ENCODE data around the gene RHOXF2. TPM values are rescaled to one million over a fixed set of nuclear protein-coding genes. Genes with fewer than 3 reads are reported as not detected.
"Not testable (repeated sequence)": the region's sequence is repeated elsewhere in the genome, so short reads cannot be mapped to it uniquely, and the experiment has no call there.

RHOXF2 gene, protein sequence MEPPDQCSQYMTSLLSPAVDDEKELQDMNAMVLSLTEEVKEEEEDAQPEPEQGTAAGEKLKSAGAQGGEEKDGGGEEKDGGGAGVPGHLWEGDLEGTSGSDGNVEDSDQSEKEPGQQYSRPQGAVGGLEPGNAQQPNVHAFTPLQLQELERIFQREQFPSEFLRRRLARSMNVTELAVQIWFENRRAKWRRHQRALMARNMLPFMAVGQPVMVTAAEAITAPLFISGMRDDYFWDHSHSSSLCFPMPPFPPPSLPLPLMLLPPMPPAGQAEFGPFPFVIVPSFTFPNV
- not detected in 2 replicates for total RNA-seq

DNA sequence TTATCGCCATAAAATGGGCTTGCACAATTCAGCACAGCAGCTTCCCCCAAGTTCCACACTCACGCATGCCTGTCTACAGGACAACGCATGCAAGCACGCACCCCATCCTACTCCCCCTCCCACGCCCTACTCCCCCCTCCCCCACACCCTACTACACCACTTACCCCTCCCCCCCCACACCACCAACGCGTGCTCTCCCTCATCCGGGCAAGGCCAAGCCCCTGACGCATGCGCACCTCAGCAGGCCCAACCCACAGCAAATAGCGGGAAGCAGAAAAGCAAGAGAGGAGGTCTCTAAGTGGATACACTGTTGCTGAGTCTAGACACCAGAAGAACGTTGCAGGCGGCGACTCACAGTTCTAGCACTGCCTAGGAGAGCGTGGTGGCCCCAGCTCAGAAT is at the start of gene RHOXF2:
TSS of gene RHOXF2 (plus strand) at position 301 of the 400 bp plus-strand sequence. CDS start 138 bp downstream, outside the sequence.
- not testable (repeated sequence) for DNase-seq (ENCODE audit: low read depth)

DNA sequence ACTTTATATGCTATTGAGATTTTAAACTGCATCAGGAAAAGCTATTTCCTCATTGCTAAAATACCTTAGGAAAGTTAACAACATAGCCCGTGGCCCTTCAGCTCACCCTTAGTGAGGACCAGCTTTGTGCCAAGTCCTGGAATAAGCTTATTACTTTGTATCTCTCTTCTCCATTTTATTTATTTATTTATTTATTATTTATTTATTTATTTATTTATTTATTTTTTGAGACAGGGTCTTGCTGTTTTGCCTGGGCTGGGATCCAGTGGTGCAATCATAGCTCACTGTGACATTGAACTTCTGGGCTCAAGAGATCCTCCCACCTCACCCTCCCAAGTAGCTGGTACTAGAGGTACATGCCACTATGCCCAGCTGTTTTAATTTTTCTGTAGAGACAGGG is 49.0 kb upstream of the RHOXF2 start:
- no peak for DNase-seq (ENCODE audit: low read depth)

DNA sequence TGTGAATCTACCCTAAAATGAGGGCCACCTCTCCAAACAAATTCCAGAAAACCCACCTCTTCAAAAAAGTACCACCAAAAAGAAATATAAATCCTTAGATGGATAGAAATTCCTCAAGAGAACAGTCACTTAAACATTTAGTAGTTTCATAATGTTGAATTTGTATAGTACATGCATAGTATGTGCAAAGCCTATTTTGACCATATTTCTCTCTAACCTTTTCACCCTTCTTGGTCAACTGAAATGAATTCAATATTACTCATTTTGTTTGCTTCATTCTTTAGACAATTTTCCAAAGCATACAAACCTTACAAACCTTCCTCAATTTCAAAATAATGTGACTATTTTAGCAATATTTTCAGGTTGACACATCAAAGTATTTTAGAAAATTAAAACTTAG is 46.8 kb upstream of the RHOXF2 start:
- DNase-seq (ENCODE audit: low read depth) = no peak

DNA sequence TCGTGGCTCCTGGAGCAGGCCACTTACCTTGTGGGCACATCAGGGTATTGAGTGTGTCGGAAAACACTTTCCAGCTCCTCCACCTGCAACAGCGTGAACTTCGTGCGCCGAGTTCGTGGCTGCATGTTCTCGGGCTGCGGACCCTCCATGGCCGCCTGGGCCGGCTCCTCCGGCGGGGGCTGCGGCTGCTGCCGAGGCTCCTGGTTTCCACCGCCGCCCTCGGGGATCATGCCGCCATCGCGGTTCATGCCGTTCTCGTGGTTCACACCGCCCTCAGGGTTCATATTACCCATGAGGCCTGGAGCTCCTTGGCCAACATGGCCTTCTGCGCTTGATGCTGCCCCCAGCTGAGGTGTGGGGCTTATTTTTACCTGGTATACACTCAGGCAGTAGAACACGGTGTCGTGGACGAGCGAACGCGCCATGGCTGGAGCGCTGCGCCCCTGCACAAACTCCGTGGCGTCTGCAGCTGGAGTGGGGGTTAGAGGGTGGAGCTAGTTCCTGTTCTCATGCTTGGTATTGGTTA is 42.9 kb upstream of the RHOXF2 start, which contains the start of gene RHOXF1:
TSS of gene RHOXF1 (minus strand) at position 476 of the 526 bp plus-strand sequence. CDS start at position 425, 51 bp downstream.
- no peak for DNase-seq (ENCODE audit: low read depth)

DNA sequence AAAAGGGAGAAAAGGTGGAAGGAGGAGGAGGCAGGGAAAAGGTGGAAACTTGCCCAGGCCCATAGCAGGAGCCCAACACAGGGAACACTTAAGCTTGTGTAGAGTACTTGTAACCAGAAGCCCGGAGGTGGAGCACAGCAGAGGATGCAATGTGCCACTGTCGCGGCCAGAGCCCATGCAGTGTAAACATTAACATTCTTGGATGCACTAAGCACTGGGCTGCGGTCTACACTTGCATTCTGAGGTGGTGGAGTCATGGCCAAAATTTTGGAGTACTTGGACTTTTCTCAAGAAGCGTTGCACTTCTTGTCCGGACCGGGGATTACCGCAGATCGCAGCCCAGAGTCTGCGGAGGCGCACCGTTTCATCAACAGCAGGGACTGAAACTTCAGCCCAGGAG is 38.2 kb upstream of the RHOXF2 start:
- DNase-seq (ENCODE audit: low read depth) = no peak

DNA sequence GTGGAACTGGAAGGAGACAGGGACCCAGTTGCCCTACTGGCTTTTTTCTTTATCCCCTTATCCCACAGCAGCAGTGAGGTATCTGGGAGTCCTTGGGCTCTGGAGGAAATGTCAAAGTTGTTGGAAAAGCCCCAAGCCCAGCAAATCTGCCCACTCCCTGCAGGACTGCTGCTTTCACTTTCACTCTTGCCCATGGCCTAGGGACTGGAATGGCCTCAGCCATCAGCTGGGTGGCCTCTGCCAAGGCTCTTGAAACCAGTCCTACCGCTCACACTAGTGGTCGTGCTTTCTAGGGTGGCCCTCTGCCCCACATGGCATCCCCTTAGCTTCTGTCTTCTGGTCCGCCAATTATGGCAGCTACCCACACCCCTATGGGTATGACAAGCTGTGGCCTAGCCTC is 33.0 kb upstream of the RHOXF2 start:
- DNase-seq (ENCODE audit: low read depth) = no peak

DNA sequence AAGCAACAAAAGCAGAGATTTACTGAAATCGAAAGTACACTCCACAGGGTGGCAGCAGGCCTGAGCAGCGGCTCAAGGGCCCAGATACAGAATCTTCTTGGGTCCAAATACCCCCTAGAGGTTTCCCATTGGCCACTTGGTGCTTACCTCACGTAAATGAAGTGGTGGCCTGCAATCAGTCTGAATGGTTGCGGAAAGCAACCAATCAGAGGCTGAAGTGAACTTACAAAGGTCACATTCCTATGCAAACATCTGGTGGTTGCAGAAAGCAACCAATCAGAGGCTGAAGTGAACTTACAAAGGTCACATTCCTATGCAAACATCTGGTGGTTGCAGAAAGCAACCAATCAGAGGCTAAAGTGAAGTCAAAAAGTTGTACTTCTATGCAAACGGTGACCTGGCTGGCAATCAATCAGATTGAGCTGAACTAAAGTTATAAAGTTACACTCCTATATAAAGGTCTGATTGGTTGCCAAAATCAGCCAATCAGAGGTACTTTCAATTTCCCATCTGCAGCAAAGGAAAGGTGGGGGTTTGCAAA is 30.0 kb upstream of the RHOXF2 start:
- DNase-seq (ENCODE audit: low read depth) = not testable (repeated sequence)

DNA sequence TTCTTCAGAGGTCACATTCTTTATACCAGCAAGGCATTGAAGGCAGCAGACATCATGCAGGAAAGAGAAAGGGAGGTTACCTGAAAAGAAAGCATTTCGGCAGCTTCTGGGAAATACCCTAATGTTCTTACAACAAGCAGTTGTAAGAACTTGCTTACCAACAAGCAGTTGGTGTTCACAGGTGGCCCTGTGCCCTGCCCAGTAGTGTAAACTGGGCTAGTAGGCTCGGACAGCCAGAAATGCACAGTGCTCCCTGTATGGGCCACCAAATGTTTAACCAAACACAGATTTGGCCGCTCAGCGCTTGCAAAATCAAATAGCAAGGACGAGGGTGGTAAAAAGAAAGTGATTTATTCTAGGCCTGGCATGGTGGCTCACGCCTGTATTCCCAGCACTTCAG is 22.3 kb upstream of the RHOXF2 start:
- no peak for DNase-seq (ENCODE audit: low read depth)

DNA sequence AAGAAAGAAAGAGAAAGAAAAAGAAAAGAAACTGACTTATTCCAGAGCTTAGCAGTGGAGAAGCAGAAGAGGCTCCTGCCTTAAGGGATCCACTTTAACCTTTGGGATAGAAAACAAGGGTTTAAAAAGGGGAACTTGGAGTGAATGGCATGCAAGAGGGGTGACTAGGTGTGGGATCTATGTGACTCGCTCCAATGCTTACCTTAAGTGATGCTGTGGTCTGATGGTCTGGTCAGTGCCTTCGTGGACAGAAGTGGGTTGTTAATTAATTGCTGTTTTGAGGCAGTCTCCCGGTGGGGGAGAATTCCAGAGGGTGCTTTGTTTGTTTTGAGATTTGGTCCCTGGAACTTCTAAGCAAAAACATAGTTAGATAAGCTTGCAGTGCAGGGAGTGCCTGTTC is 21.6 kb upstream of the RHOXF2 start:
- DNase-seq (ENCODE audit: low read depth) = peak; percentile 45

DNA sequence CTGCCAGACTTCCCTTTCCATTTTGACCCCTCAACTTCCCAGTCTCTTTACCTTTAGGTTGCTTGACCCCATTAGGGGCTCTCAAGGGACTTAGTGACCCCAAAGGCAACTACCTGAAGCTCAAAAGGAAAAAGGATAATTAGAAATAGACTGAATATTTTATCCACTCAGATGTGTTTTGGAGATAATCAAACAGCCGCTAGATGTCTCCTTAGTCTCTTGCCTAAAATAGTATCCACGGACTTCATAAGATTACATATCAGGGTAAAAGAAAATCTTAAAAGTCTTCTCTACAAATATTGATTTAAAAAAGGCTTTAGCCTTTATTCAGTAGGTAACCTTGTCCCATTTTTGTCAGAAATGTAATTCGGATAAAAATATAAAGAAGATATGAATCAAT is 21.0 kb upstream of the RHOXF2 start:
- DNase-seq (ENCODE audit: low read depth) = no peak

DNA sequence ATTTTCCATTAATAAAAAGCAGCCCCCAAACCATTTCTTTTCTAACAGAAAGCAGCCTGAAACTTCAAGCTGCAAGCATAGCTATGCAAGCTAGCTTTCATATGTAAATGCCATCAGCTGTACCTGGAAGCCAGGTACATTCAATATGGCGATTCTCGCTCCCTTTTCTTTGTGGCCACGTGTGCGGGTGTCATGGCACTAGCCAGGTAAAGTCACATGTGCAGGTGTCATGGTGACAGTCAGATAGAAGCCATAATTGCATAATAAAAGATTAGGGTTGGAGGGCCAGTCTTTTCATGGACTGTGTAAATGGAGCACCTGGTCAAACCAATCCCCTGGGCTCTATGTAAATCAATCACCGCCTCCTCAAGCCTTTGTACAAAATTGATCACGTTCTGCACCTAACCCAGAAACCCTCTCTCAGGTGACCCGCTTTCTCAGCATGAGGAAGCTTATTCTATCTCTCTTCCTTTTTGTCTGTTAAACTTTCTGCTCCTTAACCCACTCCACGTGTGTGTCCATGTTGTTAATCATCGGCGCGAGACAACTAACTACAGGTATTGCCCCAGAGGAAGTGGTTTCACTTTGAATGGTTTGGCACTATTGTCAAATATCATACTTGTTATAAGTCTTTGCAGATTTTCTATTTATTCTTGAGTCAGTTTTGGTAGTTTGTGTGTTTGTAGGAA is 18.0 kb upstream of the RHOXF2 start:
- peak; percentile 1 for DNase-seq (ENCODE audit: low read depth)

DNA sequence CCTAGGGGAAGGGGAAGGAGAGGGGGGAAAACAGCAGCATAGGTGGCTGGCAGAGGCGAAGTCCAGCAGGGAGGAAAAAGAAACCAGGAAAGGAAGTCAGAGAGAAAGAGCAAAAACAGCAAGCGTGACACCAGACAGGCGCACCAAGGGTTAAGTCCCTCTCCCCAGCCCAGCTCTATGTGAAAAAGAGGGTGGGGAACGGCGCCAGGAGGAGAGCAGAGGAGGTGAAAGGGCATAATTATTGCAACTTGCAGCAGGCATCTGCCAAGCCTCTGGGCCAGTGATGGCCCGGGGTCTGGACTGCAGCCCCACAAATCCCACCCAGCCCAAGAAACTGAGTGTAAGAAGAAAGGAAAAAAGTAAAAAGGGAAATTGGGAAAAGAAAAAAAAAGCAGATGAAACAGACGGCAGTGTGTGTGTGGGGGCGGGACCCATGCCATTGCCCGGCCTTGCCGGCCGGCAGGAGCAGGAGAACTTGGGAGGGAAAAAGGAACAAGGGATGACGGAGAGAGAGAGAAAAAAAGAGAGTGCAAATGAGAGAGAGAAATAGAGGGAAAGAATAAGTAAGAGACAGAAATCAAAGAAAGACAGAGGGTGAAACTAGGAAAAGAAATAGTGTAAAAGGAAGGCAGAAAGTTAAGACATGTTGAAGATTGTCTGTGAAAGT is 14.1 kb upstream of the RHOXF2 start:
- DNase-seq (ENCODE audit: low read depth) = no peak

DNA sequence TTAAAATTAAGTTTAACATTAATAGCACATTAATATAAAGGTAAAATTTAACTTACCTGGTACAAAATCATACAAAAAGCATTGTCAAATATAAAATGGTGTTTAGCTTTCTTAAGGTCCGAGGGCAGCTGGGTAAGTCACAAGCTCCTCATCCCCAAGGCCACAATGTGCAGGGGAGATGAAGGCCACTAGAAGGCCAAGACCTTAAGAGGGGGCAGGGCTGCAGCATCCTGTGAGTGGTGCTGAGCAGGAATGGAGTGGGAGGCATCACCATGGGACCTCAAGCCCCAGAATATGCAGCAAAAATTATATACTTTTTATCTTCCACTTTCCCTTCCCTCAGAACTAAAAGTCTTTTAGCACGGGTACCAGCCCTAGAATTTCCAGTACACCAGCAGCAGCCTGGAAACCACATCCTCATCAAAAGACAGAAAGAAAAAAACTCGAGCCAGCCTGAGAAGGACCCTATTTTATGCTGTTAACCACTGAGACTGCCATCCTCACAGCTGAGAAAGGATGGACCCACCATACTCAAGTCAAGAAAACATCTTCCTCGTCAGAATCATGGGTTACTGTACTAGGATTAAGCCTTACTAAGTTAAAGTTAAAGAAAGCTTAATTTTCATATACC is 13.0 kb upstream of the RHOXF2 start:
- no peak for DNase-seq (ENCODE audit: low read depth)

DNA sequence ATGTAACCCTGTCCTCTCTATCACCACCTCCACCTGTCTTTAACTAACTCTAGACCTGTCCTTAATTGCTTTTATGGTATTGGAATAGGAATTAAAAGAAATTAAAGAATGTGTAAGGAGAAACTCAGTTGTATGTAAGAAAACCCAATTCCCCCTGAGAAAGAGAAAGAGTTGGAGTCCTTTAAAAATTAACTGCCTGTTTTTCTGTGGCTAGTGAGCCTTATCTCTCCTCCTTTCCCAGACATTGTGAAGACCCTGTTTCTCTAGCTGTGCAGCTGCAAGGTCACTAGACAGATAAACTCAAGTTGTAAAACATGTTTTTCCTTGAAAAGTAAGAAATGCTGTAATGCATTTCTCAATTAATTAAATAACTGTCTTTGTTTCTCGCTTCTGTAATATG is 12.1 kb upstream of the RHOXF2 start:
- DNase-seq (ENCODE audit: low read depth) = not testable (repeated sequence)

DNA sequence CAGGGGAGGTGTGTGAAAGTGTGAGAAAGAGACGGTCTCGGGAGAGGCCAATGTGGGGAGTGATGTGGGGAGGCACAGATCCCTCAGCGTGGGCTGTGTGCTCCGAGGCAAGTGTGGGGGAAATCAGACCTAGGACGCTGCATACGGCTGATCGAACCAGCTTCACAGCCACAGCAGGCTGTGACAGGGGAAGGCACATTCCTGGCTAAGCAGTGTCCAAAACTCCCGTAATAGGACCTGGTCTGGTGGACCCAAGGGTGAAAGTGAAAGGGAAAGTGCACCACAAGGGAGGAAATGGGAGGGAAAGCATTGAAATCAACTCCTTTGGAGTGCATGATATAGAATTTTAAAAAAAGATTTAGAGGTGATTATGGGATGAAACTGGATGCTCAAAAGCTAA is 10.9 kb upstream of the RHOXF2 start:
- DNase-seq (ENCODE audit: low read depth) = no peak

DNA sequence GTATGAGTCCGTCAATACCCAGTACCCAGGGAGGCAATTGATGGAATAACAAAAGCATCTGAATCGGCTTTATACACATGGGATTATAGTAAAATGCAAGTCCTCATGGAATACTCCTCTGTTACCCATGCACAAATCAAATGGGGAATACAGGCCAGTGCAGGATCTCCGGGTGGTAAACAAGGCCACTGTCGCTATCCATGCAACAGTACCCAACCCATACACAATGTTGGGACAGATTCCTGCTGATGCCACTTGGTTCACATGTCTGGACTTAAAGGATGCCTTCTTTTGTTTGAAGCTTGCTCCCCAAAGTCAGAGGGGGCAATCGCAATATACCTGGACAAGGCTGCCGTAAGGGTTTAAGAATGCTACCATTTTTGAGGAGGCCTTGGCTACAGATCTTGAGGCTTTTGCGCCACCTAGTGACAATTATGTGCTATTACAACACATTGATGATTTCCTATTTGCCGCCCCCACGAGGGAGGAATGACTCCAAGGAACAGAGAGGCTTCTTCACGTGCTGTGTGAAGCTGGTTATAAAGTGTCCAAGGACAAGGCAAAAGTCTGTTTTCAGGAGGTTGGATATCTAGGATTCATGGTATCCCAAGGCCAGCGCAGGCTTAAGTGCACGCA is 8.2 kb upstream of the RHOXF2 start:
- not testable (repeated sequence) for DNase-seq (ENCODE audit: low read depth)

DNA sequence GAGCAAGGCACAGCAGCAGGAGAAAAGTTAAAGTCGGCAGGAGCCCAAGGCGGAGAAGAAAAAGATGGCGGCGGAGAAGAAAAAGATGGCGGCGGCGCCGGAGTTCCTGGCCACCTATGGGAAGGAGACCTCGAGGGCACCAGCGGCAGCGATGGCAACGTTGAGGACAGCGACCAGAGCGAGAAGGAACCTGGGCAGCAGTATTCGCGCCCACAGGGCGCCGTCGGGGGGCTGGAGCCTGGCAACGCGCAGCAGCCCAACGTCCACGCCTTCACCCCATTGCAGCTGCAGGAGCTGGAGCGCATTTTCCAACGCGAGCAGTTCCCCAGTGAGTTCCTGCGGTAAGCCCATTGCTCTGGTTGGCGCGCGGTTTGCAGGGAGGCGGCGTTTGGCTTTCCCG is 673 bp downstream of the RHOXF2 start:
- DNase-seq (ENCODE audit: low read depth) = not testable (repeated sequence)

DNA sequence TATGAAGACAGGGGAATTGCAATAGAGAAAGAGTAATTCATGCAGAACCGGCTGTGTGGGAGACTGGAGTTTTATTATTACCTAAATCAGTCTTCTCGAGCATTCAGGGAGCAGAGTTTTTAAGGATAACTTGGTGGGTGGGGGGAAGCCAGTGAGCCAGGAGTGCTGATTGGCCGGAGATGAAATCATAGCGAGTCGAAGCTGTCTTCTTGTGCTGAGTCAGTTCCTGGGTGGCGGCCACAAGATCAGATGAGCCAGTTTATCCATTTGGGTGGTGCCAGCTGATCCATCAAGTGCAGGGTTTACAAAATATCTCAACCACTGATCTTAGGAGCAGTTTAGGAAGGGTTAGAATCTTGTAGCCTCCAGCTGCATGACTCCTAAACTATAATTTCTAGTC is 34.8 kb downstream of the RHOXF2 start:
- not testable (repeated sequence) for DNase-seq (ENCODE audit: low read depth)

DNA sequence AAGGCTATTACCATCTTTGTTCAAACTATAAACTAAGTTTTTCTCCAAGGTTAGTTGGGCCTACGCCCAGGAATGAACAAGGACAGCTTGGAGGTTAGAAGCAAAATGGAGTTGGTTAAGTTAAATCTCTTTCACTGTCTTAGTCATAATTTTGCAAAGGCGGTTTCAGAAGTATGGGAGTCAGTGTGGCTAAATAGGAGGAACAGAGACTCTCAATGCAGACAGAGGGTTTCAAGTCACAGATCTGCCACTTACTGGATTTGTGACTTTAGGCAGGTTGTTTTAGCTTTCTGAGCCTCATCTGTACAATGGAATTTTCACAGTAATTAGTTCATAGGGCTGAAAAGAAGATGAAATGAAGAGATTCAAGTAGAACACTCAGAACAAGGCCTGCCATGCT is 35.3 kb downstream of the RHOXF2 start:
- DNase-seq (ENCODE audit: low read depth) = not testable (repeated sequence)

DNA sequence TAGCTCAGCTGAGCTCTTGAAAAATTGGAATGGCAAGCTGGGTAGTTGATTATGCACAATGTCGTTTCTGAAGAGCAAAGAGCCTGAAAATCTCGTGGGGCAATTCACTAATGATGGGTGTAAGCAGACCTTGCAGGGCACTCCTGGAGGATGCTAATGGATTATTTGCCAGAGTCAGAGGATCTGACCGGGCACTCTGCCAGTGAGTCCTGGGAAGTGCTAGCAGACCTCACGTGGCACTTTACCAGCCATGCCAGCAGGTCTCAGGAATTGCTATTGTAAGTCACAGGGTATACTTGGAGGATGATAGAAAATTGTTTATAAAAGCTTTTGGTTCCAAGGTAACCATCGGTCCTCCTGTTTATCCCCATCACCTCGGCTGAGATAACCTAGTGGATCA is 37.4 kb downstream of the RHOXF2 start:
- DNase-seq (ENCODE audit: low read depth) = not testable (repeated sequence)

DNA sequence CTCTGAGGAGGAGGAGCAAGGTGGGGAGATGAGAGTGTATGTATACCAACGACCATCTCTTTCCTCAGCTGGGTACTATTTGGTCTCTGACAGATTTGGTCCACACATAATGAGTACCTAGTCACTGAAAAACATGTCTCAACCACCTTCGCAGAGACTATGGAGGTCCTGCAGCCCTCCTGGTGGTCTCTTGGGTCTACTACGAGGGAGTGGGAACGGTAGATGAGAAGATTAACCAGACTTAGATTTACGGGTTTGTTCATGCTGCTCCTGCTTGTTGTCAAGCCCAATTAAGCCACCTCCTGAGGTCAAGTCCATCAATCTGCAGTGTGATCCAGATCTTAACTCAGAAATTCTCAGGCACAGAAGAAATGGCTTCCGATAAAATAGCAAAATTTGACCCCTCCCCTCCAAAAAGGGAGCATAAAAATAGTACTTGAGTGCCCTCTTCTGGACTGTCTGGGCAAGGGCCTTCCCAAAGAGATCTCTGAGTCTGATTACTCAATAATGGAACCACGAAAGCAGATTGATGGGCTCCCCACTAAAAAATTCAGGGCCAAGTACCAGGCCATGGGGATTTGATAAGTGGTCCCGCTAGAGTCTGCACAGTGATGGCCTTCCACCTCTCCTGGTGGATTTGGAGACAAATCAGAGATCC is 38.3 kb downstream of the RHOXF2 start:
- not testable (repeated sequence) for DNase-seq (ENCODE audit: low read depth)

All from renal cortical epithelial cell (primary cell).